ENCODE measurements around the gene ABCG2. TPM values are rescaled to one million over a fixed set of nuclear protein-coding genes. Genes with fewer than 3 reads are reported as not detected.

ABCG2 gene
- total and polyA plus RNA-seq, 2 of the 8 experiments (the other 6 are each of a cell fraction or from before 2014, with no cell fraction given) = 2.4 to 4.6 TPM

DNA sequence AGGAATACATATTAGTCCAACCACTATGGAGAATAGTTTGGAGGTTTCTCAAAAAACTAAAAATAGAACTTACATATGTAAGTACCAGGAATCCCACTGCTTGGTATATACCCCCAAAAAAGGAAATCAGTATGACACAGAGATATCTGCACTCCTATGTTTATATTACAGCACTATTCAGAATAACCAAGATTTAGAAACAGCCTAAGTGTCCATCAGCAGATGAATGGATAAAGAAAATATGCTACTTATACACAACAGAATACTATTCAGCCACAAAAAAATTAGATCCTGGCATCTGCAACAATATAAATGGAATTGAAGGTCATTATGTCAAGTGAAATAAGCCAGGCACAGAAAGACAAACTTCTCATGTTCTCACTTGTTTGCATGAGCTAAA is 27.5 kb upstream of the ABCG2 start:
- Histone ChIP-seq H3K18ac (ENCODE audit: extremely low read depth, low read length) (no peak overlapping the region), H2BK20ac (ENCODE audit: low read length) (no peak overlapping the region), H3K23ac (ENCODE audit: insufficient read length) (no peak overlapping the region), H3K9me3 (ENCODE audit: insufficient read depth in 2 of 2, low read depth in 1 of 2, low read length in 1 of 2) (no peaks in the 10 kb centered on the region), H2BK12ac (ENCODE audit: low read depth, low read length) (no peak overlapping the region), H4K91ac (replicated peaks; ENCODE audit: insufficient read length, low read length) (no peak overlapping the region), H2BK120ac (replicated peaks; ENCODE audit: low read depth, low read length) (no peak overlapping the region), H3K4ac (replicated peaks; ENCODE audit: insufficient read length, low read depth, low read length) (no peak overlapping the region), H3K27ac (ENCODE audit: low read depth, low read length) (no peak overlapping the region), H2AK5ac (ENCODE audit: low read depth, low read length) (no peak overlapping the region), H3K4me2 (ENCODE audit: insufficient read depth in 1 of 2, low read depth in 2 of 2, low read length in 2 of 2) (no peak overlapping the region), H3K4me1 (replicated peaks in 1 of 4; ENCODE audit: control insufficient read depth in 3 of 4, insufficient read depth in 4 of 4, low read length in 3 of 4) (peaks cover 0 to 4% (median 0%) of the 10 kb centered on the region in 4 experiments; a peak in 2 of 7 replicates), H3K79me2 (ENCODE audit: control insufficient read depth in 1 of 2, insufficient read depth in 2 of 2, low read length in 2 of 2) (no peaks in the 10 kb centered on the region), H3K36me3 (ENCODE audit: control insufficient read depth in 2 of 4, insufficient read depth in 4 of 4, low read length in 3 of 4) (no peaks in the 10 kb centered on the region; a peak in 1 of 8 replicates), H3K79me1 (ENCODE audit: low read depth, low read length) (no peaks in the 10 kb centered on the region), H2AFZ (ENCODE audit: low read length) (no peak overlapping the region), H3K27me3 (replicated peaks in 1 of 4; ENCODE audit: control insufficient read depth in 3 of 4, extremely low read depth in 1 of 4, insufficient read depth in 3 of 4, low read length in 3 of 4) (no peaks in the 10 kb centered on the region), H4K20me1 (replicated peaks in 1 of 2; ENCODE audit: control insufficient read depth in 1 of 2, insufficient read depth in 2 of 2, low read length in 2 of 2) (no peaks in the 10 kb centered on the region), H3K56ac (replicated peaks; ENCODE audit: insufficient read length, low read depth, low read length) (no peak overlapping the region), H3K4me3 (ENCODE audit: extremely low read depth in 1 of 4, insufficient read depth in 2 of 4, low read depth in 3 of 4, low read length in 4 of 4) (no peak overlapping the region), H2BK5ac (ENCODE audit: low read depth, low read length) (no peak overlapping the region), H4K8ac (ENCODE audit: extremely low read depth, insufficient read depth, low read length) (no peak overlapping the region), H3K9ac (replicated peaks in 1 of 4; ENCODE audit: extremely low read depth in 1 of 4, low read depth in 3 of 4, low read length in 3 of 4) (no peak overlapping the region), H3K23me2 (ENCODE audit: low read depth, low read length) (no peaks in the 10 kb centered on the region), H4K5ac (ENCODE audit: insufficient read length, low read depth, low read length) (no peak overlapping the region), H2BK15ac (ENCODE audit: low read length) (no peak overlapping the region), H3K14ac (ENCODE audit: insufficient read length) (no peak overlapping the region)
- no peak for FAIRE-seq
- ChIA-PET CTCF (ENCODE audit: partially characterized antibody) (no interaction called here), POLR2A (ENCODE audit: partially characterized antibody) (no interaction called here)
- no peak for DNase-seq (ENCODE audit: low read depth in 1 of 2, low spot score in 2 of 2)
- no peak for TF ChIP-seq CTBP2 (IDR thresholded peaks at IDR 0.05; ENCODE audit: borderline replicate concordance, insufficient read depth, insufficient read length, low read length)
- TF ChIP-seq TAF1 (IDR thresholded peaks at IDR 0.05; ENCODE audit: low read depth, low read length) = no peak
- no peak for TF ChIP-seq TAF7 (optimal IDR thresholded peaks at IDR 0.05; ENCODE audit: borderline replicate concordance, low read depth, low read length)
- no peak for TF ChIP-seq CEBPB (IDR thresholded peaks at IDR 0.05; ENCODE audit: low read depth, low read length)
- TF ChIP-seq NANOG (IDR thresholded peaks at IDR 0.05; ENCODE audit: insufficient read depth, low read depth, low read length, poor library complexity, severe bottlenecking) = no peak
- no peak for TF ChIP-seq SP1 (IDR thresholded peaks at IDR 0.05; ENCODE audit: low read depth, low read length)
- no peak for TF ChIP-seq BACH1 (IDR thresholded peaks at IDR 0.05; ENCODE audit: low read length)
- TF ChIP-seq NRF1 (IDR thresholded peaks at IDR 0.05; ENCODE audit: low read depth, low read length) = no peak
- TF ChIP-seq, protein P1, sequence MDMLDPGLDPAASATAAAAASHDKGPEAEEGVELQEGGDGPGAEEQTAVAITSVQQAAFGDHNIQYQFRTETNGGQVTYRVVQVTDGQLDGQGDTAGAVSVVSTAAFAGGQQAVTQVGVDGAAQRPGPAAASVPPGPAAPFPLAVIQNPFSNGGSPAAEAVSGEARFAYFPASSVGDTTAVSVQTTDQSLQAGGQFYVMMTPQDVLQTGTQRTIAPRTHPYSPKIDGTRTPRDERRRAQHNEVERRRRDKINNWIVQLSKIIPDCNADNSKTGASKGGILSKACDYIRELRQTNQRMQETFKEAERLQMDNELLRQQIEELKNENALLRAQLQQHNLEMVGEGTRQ (IDR thresholded peaks at IDR 0.05; ENCODE audit: low read length) = no peak
- TF ChIP-seq CBX5 (IDR thresholded peaks at IDR 0.05; ENCODE audit: low read depth, low read length) = no peak
- no peak for TF ChIP-seq GTF2F1 (IDR thresholded peaks at IDR 0.05; ENCODE audit: borderline replicate concordance, low read depth, low read length)
- no peak for TF ChIP-seq FOSL1 (IDR thresholded peaks at IDR 0.05; ENCODE audit: insufficient read depth, low read depth, low read length)
- no peak for TF ChIP-seq HDAC2 (IDR thresholded peaks at IDR 0.05; ENCODE audit: borderline replicate concordance in 1 of 2, low read depth in 2 of 2, low read length in 2 of 2)
- no peak for TF ChIP-seq KDM1A (IDR thresholded peaks at IDR 0.05; ENCODE audit: borderline replicate concordance, low read length)
- TF ChIP-seq TCF12 (IDR thresholded peaks at IDR 0.05; ENCODE audit: low read depth, low read length) = no peak
